Right ventricle myocardium superior (tissue), 1 donor: Measurements from ENCODE around the gene MMP3. TPM values are rescaled to one million over a fixed set of nuclear protein-coding genes. Genes with fewer than 3 reads are reported as not detected.

Experiments used
- ATAC-seq: fragments of 200-7000 bp; cut with Tn5 transposase; one replicate; pipeline ENCODE4 v1.9.1; 2020; ENCODE audit warnings: mild to moderate bottlenecking; ENCODE audit not compliant: poor library complexity
- DNase-seq: peaks from one replicate; pipeline ENCODE4 v3.0.0-alpha.2; 2020
- intact Hi-C: fragments of 100-400 bp; cut with DNase I; formaldehyde crosslinking; loops from one replicate; pipeline ENCODE4 v1.11.2; 2022
- total RNA-seq: library from RNA; stranded (reverse); fragmentation: NEBNext Ultra II Directional; extraction: Animal tissue kit (Norgen Biotek cat#: 25700); gene quantifications from one replicate; pipeline ENCODE4 v1.2.1, GENCODE V29; 2021
- donor health status: DM: no; HTN: yes; CAD: no; lungs with severe emphysema.

The MMP3 gene
- total RNA-seq, 1 donor from 2014 or later, result not detected

DNA sequence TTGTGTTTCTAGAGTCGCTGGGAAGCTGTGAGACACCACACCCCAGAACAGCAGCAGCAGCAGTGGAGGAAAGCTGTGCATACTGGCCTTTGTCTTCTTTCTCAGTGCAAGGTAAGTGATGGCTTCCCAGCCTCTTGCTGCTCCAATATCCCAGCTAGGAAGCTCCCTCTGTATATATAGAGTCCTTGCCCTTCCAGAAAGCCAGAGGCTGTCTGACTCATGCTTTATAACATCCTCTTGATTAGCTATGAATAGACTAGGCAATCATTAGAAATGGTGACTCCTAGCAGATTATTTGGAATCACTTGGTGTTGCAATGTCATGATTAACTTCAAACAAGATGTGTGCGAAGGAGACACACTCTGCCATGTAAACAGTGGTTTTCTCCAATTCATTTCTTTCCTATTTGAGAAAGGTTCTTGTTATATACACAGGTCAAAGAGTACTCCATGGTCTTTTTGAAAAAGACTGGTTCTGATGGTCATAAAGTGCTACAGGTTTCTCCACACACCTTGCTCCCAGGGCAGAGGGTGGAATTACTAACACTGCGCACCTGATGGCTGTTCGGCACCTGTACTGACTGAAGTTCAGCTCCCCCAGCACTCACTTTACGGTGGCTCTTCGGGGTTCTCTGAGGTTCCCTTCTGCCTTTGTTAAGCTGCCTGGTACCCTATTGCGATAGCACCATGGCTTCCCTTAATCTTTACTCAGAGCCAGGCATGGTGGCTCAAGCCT is 45.2 kb downstream of the MMP3 start, which contains the start of gene MMP1:
TSS of gene MMP1 (minus strand) at position 149 of the 735 bp plus-strand sequence. CDS start at position 81, 68 bp downstream.
- intact Hi-C loops, result no loop called here
- ATAC-seq (no peak), DNase-seq (no peak)

DNA sequence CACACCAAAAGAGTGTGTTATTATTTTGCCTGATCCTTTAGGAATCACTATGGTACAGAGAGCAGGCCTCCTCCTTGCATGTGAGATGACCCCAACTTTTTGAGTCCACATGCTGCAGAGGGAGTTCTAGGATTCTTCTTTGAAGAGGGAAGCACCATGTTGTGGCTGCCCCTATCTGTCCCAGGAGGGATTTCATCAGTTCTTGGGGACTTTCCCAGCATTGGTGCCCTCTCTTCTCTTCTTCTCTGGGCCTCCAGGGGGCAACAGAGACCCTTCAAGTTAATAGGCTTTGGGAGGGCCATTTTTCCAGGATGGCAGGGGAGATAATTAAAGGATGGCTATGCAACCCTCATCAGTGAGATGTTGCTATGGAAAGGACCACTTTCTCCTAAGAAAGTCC is 49.0 kb downstream of the MMP3 start:
- intact Hi-C loops, result no loop called here
- ATAC-seq, result no peak
- DNase-seq, result no peak

DNA sequence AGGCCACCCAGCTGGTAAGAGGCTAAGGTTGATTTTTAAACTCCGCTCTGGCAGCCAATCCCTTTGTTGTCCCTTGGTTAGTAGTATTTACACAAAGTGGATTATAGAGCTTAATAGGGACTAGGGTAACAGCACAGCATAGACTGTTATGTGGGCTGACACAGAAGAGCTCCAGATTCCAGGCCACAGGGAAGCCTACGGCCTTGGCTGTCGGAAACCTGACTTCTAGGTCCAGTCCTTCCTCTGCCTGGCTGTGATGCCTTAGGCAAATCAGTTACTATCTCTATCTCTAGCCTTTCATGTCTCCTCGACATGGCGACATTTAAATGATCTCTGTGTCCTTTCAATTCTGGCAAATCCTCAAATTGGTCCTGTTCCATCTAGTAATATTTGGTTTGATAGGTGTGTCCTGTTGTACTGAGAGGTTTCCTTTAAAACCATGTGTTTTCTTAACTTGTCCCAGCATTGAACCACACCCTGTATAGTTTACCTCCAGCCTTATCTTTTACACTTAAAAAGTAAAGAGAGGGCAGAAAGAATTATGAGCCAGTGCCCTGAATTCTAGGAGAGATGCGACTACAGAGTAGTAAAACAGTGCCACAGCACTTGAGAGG is 49.6 kb downstream of the MMP3 start:
- DNase-seq, result no peak
- intact Hi-C loops, result no loop called here
- ATAC-seq, result no peak

DNA sequence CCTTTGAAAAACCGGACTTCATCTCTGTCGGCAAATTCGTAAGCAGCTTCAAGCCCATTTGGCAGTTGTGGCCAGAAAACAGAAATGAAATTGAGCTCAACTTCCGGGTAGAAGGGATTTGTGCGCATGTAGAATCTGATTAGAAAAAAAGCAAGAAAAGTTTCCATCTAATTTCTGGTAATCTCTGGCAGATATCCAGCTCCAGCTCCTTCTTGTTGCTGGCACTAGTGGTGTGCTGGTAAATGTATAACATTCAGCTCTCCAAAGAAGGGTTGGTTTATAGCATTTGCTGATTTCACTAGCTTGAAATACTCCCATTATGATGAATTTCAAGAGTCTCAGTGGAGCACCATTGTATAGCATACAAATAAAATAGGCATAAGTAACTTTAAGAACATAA is 50.8 kb downstream of the MMP3 start:
- intact Hi-C loops, result no loop called here
- DNase-seq, result no peak
- no peak for ATAC-seq

DNA sequence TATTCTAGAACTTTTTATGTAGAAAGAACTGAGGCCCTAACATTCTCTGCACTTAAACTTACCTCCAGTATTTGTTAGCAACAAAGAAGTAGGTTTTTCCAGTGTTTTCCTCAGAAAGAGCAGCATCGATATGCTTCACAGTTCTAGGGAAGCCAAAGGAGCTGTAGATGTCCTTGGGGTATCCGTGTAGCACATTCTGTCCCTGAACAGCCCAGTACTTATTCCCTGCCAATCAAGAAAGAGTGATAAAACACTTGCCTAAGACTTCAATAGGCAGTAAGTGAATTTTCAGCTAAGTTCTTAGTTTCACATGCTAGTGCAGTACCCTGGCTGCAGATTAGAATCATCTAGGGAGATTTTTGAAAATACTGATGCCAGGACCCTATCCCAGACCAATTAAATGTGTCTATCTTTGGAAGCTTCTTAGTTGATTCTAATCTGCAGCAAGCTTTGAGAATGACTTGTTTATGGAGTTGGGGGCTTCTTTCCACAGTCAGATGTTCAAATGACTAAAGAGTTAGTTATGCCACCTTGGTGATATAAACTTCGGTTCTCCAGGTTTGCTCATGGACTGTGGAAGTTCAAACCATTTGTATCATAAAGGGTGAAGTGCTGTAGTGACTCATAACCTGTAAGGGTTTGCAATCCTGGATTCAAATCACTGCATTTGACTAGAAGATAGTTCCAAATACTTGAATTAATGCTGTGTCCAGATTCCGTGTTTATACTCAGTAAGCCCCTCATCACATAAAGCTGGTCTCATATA is 52.0 kb downstream of the MMP3 start:
- no peak for ATAC-seq
- intact Hi-C loops, result no loop called here

DNA sequence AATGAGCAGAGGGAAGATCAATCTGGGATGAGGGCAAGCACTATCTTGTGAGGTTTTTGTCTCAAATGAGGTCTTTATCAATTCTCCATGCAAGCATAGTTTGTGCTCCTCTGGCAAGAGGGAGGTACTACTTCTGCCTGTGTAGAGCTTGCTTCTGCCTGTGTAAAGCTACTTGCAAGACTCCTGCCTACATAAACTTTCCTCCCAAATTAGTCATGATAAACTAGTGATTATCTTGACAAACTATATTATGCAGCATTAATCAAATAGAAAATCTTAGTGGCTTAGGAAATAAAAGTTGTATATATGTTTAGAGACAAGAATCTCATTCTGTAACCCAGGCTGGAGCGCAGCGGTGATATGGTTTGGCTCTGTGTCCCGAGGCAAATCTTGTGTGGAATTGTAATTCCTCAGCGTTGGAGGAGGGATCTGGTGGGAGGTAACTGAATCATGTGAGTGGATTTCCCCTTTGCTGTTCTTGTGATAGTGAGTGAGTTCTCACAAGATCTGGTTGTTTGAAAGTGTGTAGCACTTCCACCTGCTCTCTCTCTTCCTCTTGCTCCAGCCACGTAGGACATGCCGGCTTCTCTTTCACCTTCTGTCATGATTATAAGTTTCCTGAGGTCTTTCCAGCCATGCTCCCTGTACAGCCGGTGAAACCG is 54.9 kb downstream of the MMP3 start:
- ATAC-seq (no peak), DNase-seq (no peak)
- intact Hi-C loops, result no loop called here

More for the DNA sequence above, 52.0 kb downstream of the MMP3 start:
- DNase-seq, result no peak

Other genes with a start within 250 kb of the MMP3 start
- not detected for gene MMP20, start 218.3 kb downstream of the MMP3 start, total RNA-seq
- not detected for gene MMP27, start 137.8 kb downstream of the MMP3 start, total RNA-seq
- not detected for gene MMP8, start 118.7 kb downstream of the MMP3 start, total RNA-seq
- not detected for gene MMP10, start 63.0 kb downstream of the MMP3 start, total RNA-seq
- not detected for gene MMP1, start 45.4 kb downstream of the MMP3 start, total RNA-seq
- gene MMP12, start 31.4 kb upstream of the MMP3 start, total RNA-seq, result not detected
- not detected for gene MMP13, start 112.1 kb upstream of the MMP3 start, total RNA-seq
- 24.0 TPM for gene DCUN1D5, start 248.6 kb upstream of the MMP3 start, total RNA-seq